Neural progenitor cell (in vitro differentiated cells): ENCODE results near the gene ORM1. TPM values are rescaled to one million over a fixed set of nuclear protein-coding genes. Genes with fewer than 3 reads are reported as not detected.

Experiments
- DNase-seq: peaks from one replicate; pipeline ENCODE4 v3.0.0-alpha.2; 2016; ENCODE audit warnings: low spot score
- H2AFZ ChIP-seq: fragments of 200-600 bp; sonication (generic); replicated peaks from 2 replicates; pipeline ENCODE4 v1.6.1; 2016; ENCODE audit warnings: antibody characterized with exemption
- H3F3A ChIP-seq: fragments of 200-600 bp; sonication (generic); 2 replicates; pipeline ENCODE4 v1.6.1; 2016; ENCODE audit warnings: antibody characterized with exemption, low read depth
- H3K27ac ChIP-seq: fragments of 200-600 bp; sonication (generic); 2 replicates; pipeline ENCODE4 v1.5.1; 2016; ENCODE audit warnings: mild to moderate bottlenecking
- H3K27me3 ChIP-seq: fragments of 200-600 bp; sonication (generic); 2 replicates; pipeline ENCODE4 v1.6.1; 2016; ENCODE audit warnings: mild to moderate bottlenecking, moderate library complexity
- H3K36me3 ChIP-seq: fragments of 200-600 bp; sonication (generic); 2 replicates; pipeline ENCODE4 v1.5.1; 2016
- H3K4me1 ChIP-seq: fragments of 200-600 bp; sonication (generic); 2 replicates; pipeline ENCODE4 v1.6.1; 2016; ENCODE audit warnings: mixed run types
- H3K4me2 ChIP-seq: fragments of 200-600 bp; sonication (generic); 2 replicates; pipeline ENCODE4 v1.6.1; 2016
- H3K4me3 ChIP-seq: fragments of 200-600 bp; sonication (generic); 2 replicates; pipeline ENCODE4 v1.5.1; 2016
- H3K79me2 ChIP-seq: fragments of 200-600 bp; sonication (generic); 2 replicates; pipeline ENCODE4 v1.6.1; 2016; ENCODE audit warnings: low read depth
- H3K9ac ChIP-seq: fragments of 200-600 bp; sonication (generic); 2 replicates; pipeline ENCODE4 v1.6.1; 2016
- H3K9me3 ChIP-seq: fragments of 200-600 bp; sonication (generic); 2 replicates; pipeline ENCODE4 v1.5.1; 2016; ENCODE audit warnings: low read depth
- H4K20me1 ChIP-seq: fragments of 200-600 bp; sonication (generic); 2 replicates; pipeline ENCODE4 v1.6.1; 2016; ENCODE audit warnings: low read depth
- H3K27ac Mint-ChIP-seq: 3 replicates; pipeline ENCODE4 v1.8.0; 2021; ENCODE audit warnings: mixed read lengths
- H3K27me3 Mint-ChIP-seq: 2 replicates; pipeline ENCODE4 v1.8.0; 2022; ENCODE audit warnings: low read depth, mild to moderate bottlenecking, inconsistent platforms, moderate library complexity, mixed read lengths; ENCODE audit not compliant: insufficient read depth
- H3K36me3 Mint-ChIP-seq: 3 replicates; pipeline ENCODE4 v1.8.0; 2021; ENCODE audit warnings: mixed read lengths
- H3K4me1 Mint-ChIP-seq: 3 replicates; pipeline ENCODE4 v1.8.0; 2021; ENCODE audit warnings: mixed read lengths
- H3K4me3 Mint-ChIP-seq: 3 replicates; pipeline ENCODE4 v1.8.0; 2021; ENCODE audit warnings: mild to moderate bottlenecking, moderate library complexity, mixed read lengths
- H3K9me3 Mint-ChIP-seq: 3 replicates; pipeline ENCODE4 v1.8.0; 2020; ENCODE audit warnings: mixed read lengths
- EZH2 ChIP-seq: fragments of 200-600 bp; sonication (generic); IDR thresholded peaks from 2 replicates; pipeline ENCODE4 v1.6.1; 2017; ENCODE audit warnings: antibody characterized with exemption, mild to moderate bottlenecking, moderate library complexity
- EZH2phosphoT487 ChIP-seq: fragments of 200-600 bp; sonication (generic); IDR thresholded peaks from 2 replicates; pipeline ENCODE4 v1.6.1; 2017; ENCODE audit warnings: antibody characterized with exemption
- total RNA-seq: library from RNA; depleted of rRNA; stranded (reverse); fragments of >200 nt; gene quantifications from 2 replicates; pipeline ENCODE4 v1.2.3, GENCODE V29; 2015; ENCODE audit warnings: low replicate concordance
- TF ChIP-seq, protein P1 (sequence below): fragments of 200-600 bp; sonication (generic); IDR thresholded peaks from 2 replicates; pipeline ENCODE4 v1.5.1; 2017; ENCODE audit warnings: antibody characterized with exemption, mild to moderate bottlenecking

ORM1 gene
- total RNA-seq, 1 donor from 2014 or later, result not detected

DNA sequence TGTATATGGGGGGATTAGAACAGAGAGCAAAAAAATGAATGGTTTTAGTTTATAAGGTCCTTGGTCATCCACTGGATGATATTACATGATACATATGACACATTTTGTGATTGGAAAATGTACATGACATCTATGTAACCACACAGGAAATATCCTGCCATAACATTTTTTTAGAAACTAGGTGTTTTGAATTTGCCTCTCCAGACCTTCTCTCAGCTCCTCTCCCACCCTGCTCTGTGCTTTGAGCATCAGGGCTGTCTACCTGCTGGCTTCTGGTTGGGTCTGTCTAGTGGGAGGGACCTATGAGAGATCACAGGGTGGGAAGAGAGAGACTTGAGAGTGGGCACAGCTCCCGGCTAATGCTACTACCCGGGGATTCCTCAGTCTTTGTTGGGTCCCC is 40.5 kb downstream of the ORM1 start:
- H3K27me3 ChIP-seq, result no peaks in the 10 kb centered on the region
- no peak overlapping the region for H3K4me3 ChIP-seq
- no peaks in the 10 kb centered on the region for H3K4me1 ChIP-seq
- H3K79me2 ChIP-seq, result no peaks in the 10 kb centered on the region
- peaks cover 19% of the 10 kb centered on the region for H3K36me3 Mint-ChIP-seq
- no peaks in the 10 kb centered on the region for H4K20me1 ChIP-seq
- no peak overlapping the region for H3K4me2 ChIP-seq
- H3K9ac ChIP-seq, result no peak overlapping the region
- H3K9me3 Mint-ChIP-seq, result no peaks in the 10 kb centered on the region
- H3K4me3 Mint-ChIP-seq, result no peak overlapping the region
- no peak overlapping the region for H3K27ac ChIP-seq
- H3K27ac Mint-ChIP-seq, result no peak overlapping the region
- DNase-seq, result no peak
- no peaks in the 10 kb centered on the region for H3F3A ChIP-seq
- H3K36me3 ChIP-seq, result no peaks in the 10 kb centered on the region
- H3K9me3 ChIP-seq, result no peaks in the 10 kb centered on the region
- TF ChIP-seq EZH2 (no peak), EZH2phosphoT487 (no peak)
- TF ChIP-seq, protein P1, sequence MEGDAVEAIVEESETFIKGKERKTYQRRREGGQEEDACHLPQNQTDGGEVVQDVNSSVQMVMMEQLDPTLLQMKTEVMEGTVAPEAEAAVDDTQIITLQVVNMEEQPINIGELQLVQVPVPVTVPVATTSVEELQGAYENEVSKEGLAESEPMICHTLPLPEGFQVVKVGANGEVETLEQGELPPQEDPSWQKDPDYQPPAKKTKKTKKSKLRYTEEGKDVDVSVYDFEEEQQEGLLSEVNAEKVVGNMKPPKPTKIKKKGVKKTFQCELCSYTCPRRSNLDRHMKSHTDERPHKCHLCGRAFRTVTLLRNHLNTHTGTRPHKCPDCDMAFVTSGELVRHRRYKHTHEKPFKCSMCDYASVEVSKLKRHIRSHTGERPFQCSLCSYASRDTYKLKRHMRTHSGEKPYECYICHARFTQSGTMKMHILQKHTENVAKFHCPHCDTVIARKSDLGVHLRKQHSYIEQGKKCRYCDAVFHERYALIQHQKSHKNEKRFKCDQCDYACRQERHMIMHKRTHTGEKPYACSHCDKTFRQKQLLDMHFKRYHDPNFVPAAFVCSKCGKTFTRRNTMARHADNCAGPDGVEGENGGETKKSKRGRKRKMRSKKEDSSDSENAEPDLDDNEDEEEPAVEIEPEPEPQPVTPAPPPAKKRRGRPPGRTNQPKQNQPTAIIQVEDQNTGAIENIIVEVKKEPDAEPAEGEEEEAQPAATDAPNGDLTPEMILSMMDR, result no peak
- H2AFZ ChIP-seq, result no peak overlapping the region
- no peaks in the 10 kb centered on the region for H3K4me1 Mint-ChIP-seq
- H3K27me3 Mint-ChIP-seq, result peaks cover 10% of the 10 kb centered on the region

DNA sequence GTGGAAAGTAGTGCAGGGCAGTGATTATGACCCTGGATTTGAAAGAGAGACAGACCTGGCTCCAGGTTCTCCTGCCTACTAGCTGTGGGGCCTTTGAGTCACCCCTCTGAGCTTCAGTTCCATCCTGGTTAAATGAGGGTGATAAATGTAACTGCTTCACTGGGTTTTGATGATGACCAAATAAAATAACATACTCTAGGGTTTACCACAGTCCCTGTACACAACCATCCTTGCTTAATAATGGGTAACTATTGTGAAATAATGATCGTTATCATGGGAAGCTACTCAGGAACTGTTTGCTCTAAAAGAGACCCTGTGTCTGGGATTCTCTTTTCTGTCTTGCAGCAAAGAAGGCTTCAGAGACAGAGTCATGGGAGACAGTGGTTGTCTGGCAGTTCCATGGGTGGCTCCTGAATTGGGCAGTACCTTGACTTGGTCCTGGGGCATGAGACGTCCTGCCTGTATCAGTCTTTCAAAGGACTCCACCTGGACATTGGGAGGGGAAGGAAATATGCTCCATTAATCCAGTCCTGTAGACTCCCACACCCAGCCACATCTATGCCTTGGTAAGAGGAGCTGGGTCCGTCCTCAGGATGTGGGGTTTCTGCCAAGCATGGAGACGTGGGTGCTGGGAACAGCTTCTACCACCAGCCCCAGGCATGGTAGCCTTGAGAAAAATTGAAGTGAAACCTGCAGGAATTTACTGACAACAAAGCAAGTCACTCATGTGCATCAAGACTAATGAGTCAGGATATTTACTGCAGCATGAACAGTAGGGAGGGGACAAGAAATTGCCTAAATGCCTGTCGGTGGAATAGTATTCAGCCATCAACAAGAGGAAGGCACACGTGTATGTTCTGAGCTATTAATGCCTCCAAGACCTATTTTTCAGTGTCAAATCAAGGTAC is 41.5 kb downstream of the ORM1 start:
- Histone ChIP-seq H3K4me1 (no peaks in the 10 kb centered on the region), H3K27ac (no peak overlapping the region), H3K27me3 (no peaks in the 10 kb centered on the region), H3K4me2 (no peak overlapping the region), H3F3A (no peaks in the 10 kb centered on the region), H3K9me3 (no peaks in the 10 kb centered on the region), H3K79me2 (no peaks in the 10 kb centered on the region), H4K20me1 (no peaks in the 10 kb centered on the region), H3K9ac (no peak overlapping the region), H3K4me3 (no peak overlapping the region), H3K36me3 (no peaks in the 10 kb centered on the region), H2AFZ (no peak overlapping the region)
- TF ChIP-seq, protein P1, result no peak
- TF ChIP-seq EZH2phosphoT487 (no peak), EZH2 (no peak)
- H3K9me3 Mint-ChIP-seq, result no peaks in the 10 kb centered on the region
- no peak overlapping the region for H3K27ac Mint-ChIP-seq
- H3K4me1 Mint-ChIP-seq, result peaks cover under 1% of the 10 kb centered on the region
- H3K4me3 Mint-ChIP-seq, result no peak overlapping the region
- DNase-seq, result no peak
- peaks cover 19% of the 10 kb centered on the region for H3K36me3 Mint-ChIP-seq
- H3K27me3 Mint-ChIP-seq, result peaks cover 10% of the 10 kb centered on the region

DNA sequence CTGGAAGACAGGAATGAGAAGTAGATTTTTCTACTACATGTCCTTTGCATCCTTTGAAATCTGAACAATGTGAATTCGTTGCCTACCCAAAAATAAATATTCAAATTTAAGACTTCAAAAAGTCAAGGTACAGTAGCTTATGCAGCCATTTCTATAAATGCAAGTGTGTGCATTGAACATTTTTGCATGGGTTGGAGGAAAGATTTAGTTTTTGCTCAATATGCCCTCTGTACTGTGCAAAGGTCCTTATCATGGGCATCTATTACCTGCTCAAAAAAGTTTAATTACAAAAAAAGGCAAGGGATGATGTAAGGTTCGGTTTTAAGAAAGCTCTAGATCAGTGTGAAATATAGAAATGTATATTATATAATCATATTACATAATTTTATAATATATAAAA is 42.3 kb downstream of the ORM1 start:
- Histone ChIP-seq H3F3A (no peaks in the 10 kb centered on the region), H3K4me1 (peaks cover 6% of the 10 kb centered on the region), H3K79me2 (no peaks in the 10 kb centered on the region), H3K4me3 (no peak overlapping the region), H3K4me2 (no peak overlapping the region), H4K20me1 (no peaks in the 10 kb centered on the region), H2AFZ (no peak overlapping the region), H3K27ac (no peak overlapping the region), H3K9me3 (no peaks in the 10 kb centered on the region), H3K36me3 (no peaks in the 10 kb centered on the region), H3K27me3 (no peaks in the 10 kb centered on the region), H3K9ac (no peak overlapping the region)
- TF ChIP-seq EZH2, result no peak
- no peak for TF ChIP-seq EZH2phosphoT487
- TF ChIP-seq, protein P1, result no peak
- no peak for DNase-seq
- H3K27ac Mint-ChIP-seq, result no peak overlapping the region
- peaks cover 7% of the 10 kb centered on the region for H3K4me1 Mint-ChIP-seq
- peaks cover 10% of the 10 kb centered on the region for H3K27me3 Mint-ChIP-seq
- H3K4me3 Mint-ChIP-seq, result no peak overlapping the region
- peaks cover 16% of the 10 kb centered on the region for H3K36me3 Mint-ChIP-seq
- H3K9me3 Mint-ChIP-seq, result no peaks in the 10 kb centered on the region
